HepG2 (cell line): ENCODE data around the gene SDR39U1. TPM values are rescaled to one million over a fixed set of nuclear protein-coding genes. Genes with fewer than 3 reads are reported as not detected.
A peak's percentile ranks its signal among the peaks of the same experiment; 100 is the strongest.

Source experiments
- ETV5 ChIP-seq: IDR thresholded peaks from 2 replicates; pipeline ENCODE4 v1.6.1; 2018; ENCODE audit warnings: missing biosample characterization, missing genetic modification reagents, inconsistent platforms, borderline replicate concordance
- FOXJ3 ChIP-seq: sonication (generic); formaldehyde crosslinking; IDR thresholded peaks from 2 replicates; pipeline ENCODE4 v1.4.0; 2020; ENCODE audit warnings: missing genetic modification reagents, mild to moderate bottlenecking, borderline replicate concordance
- JUNB ChIP-seq: sonication (generic); formaldehyde crosslinking; IDR thresholded peaks from 2 replicates; pipeline ENCODE4 v1.8.0; 2022; ENCODE audit warnings: missing genetic modification reagents, mild to moderate bottlenecking, borderline replicate concordance
- RFX3 ChIP-seq: IDR thresholded peaks from 2 replicates; pipeline ENCODE4 v1.6.1; 2016; ENCODE audit warnings: missing biosample characterization, missing genetic modification reagents
- SKI ChIP-seq: fragments of 450-650 bp; IDR thresholded peaks from one replicate; pipeline ENCODE4 v1.6.1; 2018; ENCODE audit warnings: mild to moderate bottlenecking; ENCODE audit not compliant: partially characterized antibody
- SNAI1 ChIP-seq: sonication (generic); formaldehyde crosslinking; IDR thresholded peaks from 2 replicates; pipeline ENCODE4 v1.5.0; 2020; ENCODE audit warnings: mild to moderate bottlenecking, missing genetic modification reagents, borderline replicate concordance
- THYN1 ChIP-seq: sonication (generic); formaldehyde crosslinking; IDR thresholded peaks from 2 replicates; pipeline ENCODE4 v1.8.1; 2023; ENCODE audit warnings: low read depth, mild to moderate bottlenecking, moderate library complexity, missing genetic modification reagents, borderline replicate concordance
- ZFP36 ChIP-seq: fragments of 150-350 bp; IDR thresholded peaks from 2 replicates; pipeline ENCODE4 v1.6.1; 2018; ENCODE audit warnings: borderline replicate concordance, low read length, low read depth; ENCODE audit not compliant: partially characterized antibody
- ZFY ChIP-seq: sonication (generic); formaldehyde crosslinking; IDR thresholded peaks from 2 replicates; pipeline ENCODE4 v1.4.0; 2020; ENCODE audit warnings: missing genetic modification reagents
- ZNF30 ChIP-seq: sonication (generic); formaldehyde crosslinking; IDR thresholded peaks from 2 replicates; pipeline ENCODE4 v1.5.0; 2020; ENCODE audit warnings: mild to moderate bottlenecking, missing genetic modification reagents
- polyA plus RNA-seq, 8 experiments: library from polyadenylated mRNA; depleted of rRNA in 3 of 8; stranded (reverse) in 7 of 8; unstranded in 1 of 8; fragments of >200 nt; fragmentation: Illumina TruSeq in 4 of 8; extraction: Trizol in 4 of 8; gene quantifications; 2 replicates each; pipeline versions ENCODE4 v1.2.1 to v1.2.3, GENCODE V29; 2011 to 2016; ENCODE audit warnings: low read depth in 4 of 8, missing spikeins in 1 of 8, mixed read lengths in 1 of 8; ENCODE audit not compliant: insufficient read depth in 1 of 8
- total RNA-seq, 5 experiments: library from RNA; depleted of rRNA; stranded (reverse); fragments of >200 nt; fragmentation: Illumina TruSeq; extraction: Trizol; gene quantifications; 2 replicates each; pipeline ENCODE4 v1.2.3, GENCODE V29; 2016; ENCODE audit warnings: low read depth in 1 of 5
- TF ChIP-seq, protein P1 (sequence below): IDR thresholded peaks from 2 replicates; pipeline ENCODE4 v1.6.1; 2016
- TF ChIP-seq, protein P2 (sequence below): sonication (generic); formaldehyde crosslinking; IDR thresholded peaks from 2 replicates; pipeline ENCODE4 v1.8.1; 2023; ENCODE audit warnings: missing genetic modification reagents, mild to moderate bottlenecking, borderline replicate concordance
- TF ChIP-seq, protein P3 (sequence below), 2 experiments: sonication (generic) in 1 of 2; formaldehyde crosslinking in 1 of 2; IDR thresholded peaks; 2 replicates each; pipeline versions ENCODE4 v1.5.1 to v1.6.1; 2011 to 2020; ENCODE audit warnings: borderline replicate concordance in 1 of 2, low read depth in 1 of 2, low read length in 1 of 2, mild to moderate bottlenecking in 1 of 2, missing genetic modification reagents in 1 of 2, moderate library complexity in 1 of 2
- TF ChIP-seq, protein P4 (sequence below): sonication (generic); formaldehyde crosslinking; IDR thresholded peaks from 2 replicates; pipeline ENCODE4 v1.5.1; 2020; ENCODE audit warnings: mild to moderate bottlenecking, missing genetic modification reagents, moderate library complexity
- TF ChIP-seq, protein P5 (sequence below): sonication (generic); formaldehyde crosslinking; conservative IDR thresholded peaks from 2 replicates; pipeline ENCODE4 v1.8.0; 2022; ENCODE audit warnings: low read depth, missing genetic modification reagents
- TF ChIP-seq, protein P6 (sequence below): fragments of 450-650 bp; IDR thresholded peaks from 2 replicates; pipeline ENCODE4 v1.6.1; 2017

The SDR39U1 gene
- total and polyA plus RNA-seq, 2 of the 13 experiments (the other 11 are each of a cell fraction or from before 2014, with no cell fraction given), result 34.4 to 129 TPM

DNA sequence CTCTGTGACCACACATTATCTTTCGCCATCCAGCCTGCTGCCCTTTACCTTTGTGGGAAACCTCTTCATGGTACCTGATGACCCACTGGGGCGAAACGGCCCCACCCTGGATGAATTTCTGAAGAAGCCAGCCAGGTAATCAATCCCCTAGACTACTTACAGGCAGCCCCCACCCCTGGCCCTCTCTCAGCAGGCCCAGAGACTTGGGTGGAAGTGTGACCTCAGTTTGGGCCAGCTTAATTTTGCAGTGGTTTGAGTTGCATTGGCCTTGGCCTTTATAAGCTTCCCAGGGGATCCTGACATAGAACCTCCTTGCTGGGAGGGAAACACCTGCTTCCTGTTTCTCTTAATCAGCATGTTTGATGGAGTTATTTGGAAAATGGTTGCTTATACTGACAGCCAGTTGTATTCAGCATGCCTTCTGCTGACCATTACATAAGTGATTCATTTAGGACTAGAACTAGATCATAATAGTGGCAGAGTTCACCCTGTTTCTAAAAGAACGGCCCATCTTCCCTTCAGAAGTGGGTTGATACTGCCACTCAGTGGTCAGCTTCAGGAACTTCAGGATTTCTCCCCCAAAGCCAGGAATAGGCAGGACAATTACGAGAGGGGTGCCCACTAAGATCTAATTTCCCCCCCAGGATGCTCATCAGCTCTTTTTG is 6.1 kb downstream of the SDR39U1 start (continued):
- TF ChIP-seq, protein P1, sequence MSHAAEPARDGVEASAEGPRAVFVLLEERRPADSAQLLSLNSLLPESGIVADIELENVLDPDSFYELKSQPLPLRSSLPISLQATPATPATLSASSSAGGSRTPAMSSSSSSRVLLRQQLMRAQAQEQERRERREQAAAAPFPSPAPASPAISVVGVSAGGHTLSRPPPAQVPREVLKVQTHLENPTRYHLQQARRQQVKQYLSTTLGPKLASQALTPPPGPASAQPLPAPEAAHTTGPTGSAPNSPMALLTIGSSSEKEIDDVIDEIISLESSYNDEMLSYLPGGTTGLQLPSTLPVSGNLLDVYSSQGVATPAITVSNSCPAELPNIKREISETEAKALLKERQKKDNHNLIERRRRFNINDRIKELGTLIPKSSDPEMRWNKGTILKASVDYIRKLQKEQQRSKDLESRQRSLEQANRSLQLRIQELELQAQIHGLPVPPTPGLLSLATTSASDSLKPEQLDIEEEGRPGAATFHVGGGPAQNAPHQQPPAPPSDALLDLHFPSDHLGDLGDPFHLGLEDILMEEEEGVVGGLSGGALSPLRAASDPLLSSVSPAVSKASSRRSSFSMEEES (CRISPR knock-in tag), result no peak
- TF ChIP-seq, protein P2, sequence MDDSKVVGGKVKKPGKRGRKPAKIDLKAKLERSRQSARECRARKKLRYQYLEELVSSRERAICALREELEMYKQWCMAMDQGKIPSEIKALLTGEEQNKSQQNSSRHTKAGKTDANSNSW (CRISPR knock-in tag), result no peak
- TF ChIP-seq SKI, result peak; percentile 40
- TF ChIP-seq THYN1 (CRISPR knock-in tag), result no peak
- TF ChIP-seq, protein P3, sequence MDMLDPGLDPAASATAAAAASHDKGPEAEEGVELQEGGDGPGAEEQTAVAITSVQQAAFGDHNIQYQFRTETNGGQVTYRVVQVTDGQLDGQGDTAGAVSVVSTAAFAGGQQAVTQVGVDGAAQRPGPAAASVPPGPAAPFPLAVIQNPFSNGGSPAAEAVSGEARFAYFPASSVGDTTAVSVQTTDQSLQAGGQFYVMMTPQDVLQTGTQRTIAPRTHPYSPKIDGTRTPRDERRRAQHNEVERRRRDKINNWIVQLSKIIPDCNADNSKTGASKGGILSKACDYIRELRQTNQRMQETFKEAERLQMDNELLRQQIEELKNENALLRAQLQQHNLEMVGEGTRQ (IDR thresholded peaks at IDR 0.05; ENCODE audit: low read depth, low read length), result 0 out of 2 replicates have a peak, but pooled peaks have one; percentile 15
- TF ChIP-seq, protein P3 (CRISPR knock-in tag; IDR thresholded peaks at IDR 0.05; ENCODE audit: borderline replicate concordance), result no peak
- TF ChIP-seq FOXJ3, result no peak
- no peak for TF ChIP-seq JUNB (CRISPR knock-in tag)
- TF ChIP-seq, protein P4, sequence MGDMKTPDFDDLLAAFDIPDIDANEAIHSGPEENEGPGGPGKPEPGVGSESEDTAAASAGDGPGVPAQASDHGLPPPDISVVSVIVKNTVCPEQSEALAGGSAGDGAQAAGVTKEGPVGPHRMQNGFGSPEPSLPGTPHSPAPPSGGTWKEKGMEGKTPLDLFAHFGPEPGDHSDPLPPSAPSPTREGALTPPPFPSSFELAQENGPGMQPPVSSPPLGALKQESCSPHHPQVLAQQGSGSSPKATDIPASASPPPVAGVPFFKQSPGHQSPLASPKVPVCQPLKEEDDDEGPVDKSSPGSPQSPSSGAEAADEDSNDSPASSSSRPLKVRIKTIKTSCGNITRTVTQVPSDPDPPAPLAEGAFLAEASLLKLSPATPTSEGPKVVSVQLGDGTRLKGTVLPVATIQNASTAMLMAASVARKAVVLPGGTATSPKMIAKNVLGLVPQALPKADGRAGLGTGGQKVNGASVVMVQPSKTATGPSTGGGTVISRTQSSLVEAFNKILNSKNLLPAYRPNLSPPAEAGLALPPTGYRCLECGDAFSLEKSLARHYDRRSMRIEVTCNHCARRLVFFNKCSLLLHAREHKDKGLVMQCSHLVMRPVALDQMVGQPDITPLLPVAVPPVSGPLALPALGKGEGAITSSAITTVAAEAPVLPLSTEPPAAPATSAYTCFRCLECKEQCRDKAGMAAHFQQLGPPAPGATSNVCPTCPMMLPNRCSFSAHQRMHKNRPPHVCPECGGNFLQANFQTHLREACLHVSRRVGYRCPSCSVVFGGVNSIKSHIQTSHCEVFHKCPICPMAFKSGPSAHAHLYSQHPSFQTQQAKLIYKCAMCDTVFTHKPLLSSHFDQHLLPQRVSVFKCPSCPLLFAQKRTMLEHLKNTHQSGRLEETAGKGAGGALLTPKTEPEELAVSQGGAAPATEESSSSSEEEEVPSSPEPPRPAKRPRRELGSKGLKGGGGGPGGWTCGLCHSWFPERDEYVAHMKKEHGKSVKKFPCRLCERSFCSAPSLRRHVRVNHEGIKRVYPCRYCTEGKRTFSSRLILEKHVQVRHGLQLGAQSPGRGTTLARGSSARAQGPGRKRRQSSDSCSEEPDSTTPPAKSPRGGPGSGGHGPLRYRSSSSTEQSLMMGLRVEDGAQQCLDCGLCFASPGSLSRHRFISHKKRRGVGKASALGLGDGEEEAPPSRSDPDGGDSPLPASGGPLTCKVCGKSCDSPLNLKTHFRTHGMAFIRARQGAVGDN, result no peak
- no peak for TF ChIP-seq RFX3
- TF ChIP-seq, protein P5, sequence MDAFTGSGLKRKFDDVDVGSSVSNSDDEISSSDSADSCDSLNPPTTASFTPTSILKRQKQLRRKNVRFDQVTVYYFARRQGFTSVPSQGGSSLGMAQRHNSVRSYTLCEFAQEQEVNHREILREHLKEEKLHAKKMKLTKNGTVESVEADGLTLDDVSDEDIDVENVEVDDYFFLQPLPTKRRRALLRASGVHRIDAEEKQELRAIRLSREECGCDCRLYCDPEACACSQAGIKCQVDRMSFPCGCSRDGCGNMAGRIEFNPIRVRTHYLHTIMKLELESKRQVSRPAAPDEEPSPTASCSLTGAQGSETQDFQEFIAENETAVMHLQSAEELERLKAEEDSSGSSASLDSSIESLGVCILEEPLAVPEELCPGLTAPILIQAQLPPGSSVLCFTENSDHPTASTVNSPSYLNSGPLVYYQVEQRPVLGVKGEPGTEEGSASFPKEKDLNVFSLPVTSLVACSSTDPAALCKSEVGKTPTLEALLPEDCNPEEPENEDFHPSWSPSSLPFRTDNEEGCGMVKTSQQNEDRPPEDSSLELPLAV (CRISPR knock-in tag), result no peak
- no peak for TF ChIP-seq SNAI1
- TF ChIP-seq ZFP36, result no peak
- peak; percentile 40; the same call in 1 of the 2 replicates for TF ChIP-seq ZFY (CRISPR knock-in tag)
- TF ChIP-seq ZNF30, result no peak
- peak; percentile 45; the same call in 1 of the 2 replicates for TF ChIP-seq ETV5 (CRISPR knock-in tag)
- TF ChIP-seq, protein P6, sequence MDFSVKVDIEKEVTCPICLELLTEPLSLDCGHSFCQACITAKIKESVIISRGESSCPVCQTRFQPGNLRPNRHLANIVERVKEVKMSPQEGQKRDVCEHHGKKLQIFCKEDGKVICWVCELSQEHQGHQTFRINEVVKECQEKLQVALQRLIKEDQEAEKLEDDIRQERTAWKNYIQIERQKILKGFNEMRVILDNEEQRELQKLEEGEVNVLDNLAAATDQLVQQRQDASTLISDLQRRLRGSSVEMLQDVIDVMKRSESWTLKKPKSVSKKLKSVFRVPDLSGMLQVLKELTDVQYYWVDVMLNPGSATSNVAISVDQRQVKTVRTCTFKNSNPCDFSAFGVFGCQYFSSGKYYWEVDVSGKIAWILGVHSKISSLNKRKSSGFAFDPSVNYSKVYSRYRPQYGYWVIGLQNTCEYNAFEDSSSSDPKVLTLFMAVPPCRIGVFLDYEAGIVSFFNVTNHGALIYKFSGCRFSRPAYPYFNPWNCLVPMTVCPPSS, result no peak
